ENCODE data around the gene NADK.

GRCh38 chr1:1782399-1783221, 4.3 kb upstream of the NADK start:
- TF ChIP-seq TCF7L2 (IDR thresholded peaks at IDR 0.05; ENCODE audit: low read depth, low read length) (no peak), POLR2AphosphoS5 (IDR thresholded peaks at IDR 0.05; ENCODE audit: low read depth, low read length) (peak; percentile 62; the same call in 1 of the 2 replicates)
- TF ChIP-seq, protein P1, sequence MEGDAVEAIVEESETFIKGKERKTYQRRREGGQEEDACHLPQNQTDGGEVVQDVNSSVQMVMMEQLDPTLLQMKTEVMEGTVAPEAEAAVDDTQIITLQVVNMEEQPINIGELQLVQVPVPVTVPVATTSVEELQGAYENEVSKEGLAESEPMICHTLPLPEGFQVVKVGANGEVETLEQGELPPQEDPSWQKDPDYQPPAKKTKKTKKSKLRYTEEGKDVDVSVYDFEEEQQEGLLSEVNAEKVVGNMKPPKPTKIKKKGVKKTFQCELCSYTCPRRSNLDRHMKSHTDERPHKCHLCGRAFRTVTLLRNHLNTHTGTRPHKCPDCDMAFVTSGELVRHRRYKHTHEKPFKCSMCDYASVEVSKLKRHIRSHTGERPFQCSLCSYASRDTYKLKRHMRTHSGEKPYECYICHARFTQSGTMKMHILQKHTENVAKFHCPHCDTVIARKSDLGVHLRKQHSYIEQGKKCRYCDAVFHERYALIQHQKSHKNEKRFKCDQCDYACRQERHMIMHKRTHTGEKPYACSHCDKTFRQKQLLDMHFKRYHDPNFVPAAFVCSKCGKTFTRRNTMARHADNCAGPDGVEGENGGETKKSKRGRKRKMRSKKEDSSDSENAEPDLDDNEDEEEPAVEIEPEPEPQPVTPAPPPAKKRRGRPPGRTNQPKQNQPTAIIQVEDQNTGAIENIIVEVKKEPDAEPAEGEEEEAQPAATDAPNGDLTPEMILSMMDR (IDR thresholded peaks at IDR 0.05): no peak

Data from Panc1 (cell line).